Uterus (tissue), 2 donors: ENCODE data around the gene PKNOX2.

ENCODE experiments used
- CTCF ChIP-seq, 4 experiments: fragments of 200-600 bp in 2 of 4; fragments of 450-650 bp in 2 of 4; sonication (generic) in 2 of 4; IDR thresholded peaks; one replicate each; pipeline ENCODE4 v1.5.1; 2016 to 2019; ENCODE audit warnings: antibody characterized with exemption in 4 of 4, mild to moderate bottlenecking in 2 of 4, moderate library complexity in 1 of 4
- POLR2A ChIP-seq, 2 donors: fragments of 450-650 bp; IDR thresholded peaks; one replicate each; pipeline ENCODE4 v1.6.1; 2016; ENCODE audit warnings: antibody characterized with exemption in 2 of 2, mild to moderate bottlenecking in 1 of 2, moderate library complexity in 1 of 2

GRCh38 chr11:125270711-125271110, 106.2 kb downstream of the PKNOX2 start:
- TF ChIP-seq CTCF (IDR thresholded peaks at IDR 0.05), result no peak
- no peak for TF ChIP-seq POLR2A (IDR thresholded peaks at IDR 0.05)
